ENCODE results near the gene POU5F1. TPM values are rescaled to one million over a fixed set of nuclear protein-coding genes. Genes with fewer than 3 reads are reported as not detected.
"Not testable (repeated sequence)": the region's sequence is repeated elsewhere in the genome, so short reads cannot be mapped to it uniquely, and the experiment has no call there.

The POU5F1 gene
- total RNA-seq, 2 experiments from 2014 or later = 0.22 to 0.34 TPM

- DNase-seq (no peak), ATAC-seq (ENCODE audit: low read depth) (no peak)
- Mint-ChIP-seq H3K9me3 (no peaks in the 10 kb centered on the region), H3K4me3 (no peak overlapping the region), H3K27ac (no peak overlapping the region), H3K4me1 (no peaks in the 10 kb centered on the region), H3K36me3 (no peaks in the 10 kb centered on the region), H3K27me3 (no peaks in the 10 kb centered on the region)
- POLR2A ChIA-PET = interaction anchor here (1.3 kb wide), 1 partner anchor 10 kb away, joined by 4 read pairs; no protein-coding TSS in a partner anchor
These were observed 1.2 kb downstream of the POU5F1 start for GRCh38 chr6:31169123-31169857.

- no peaks in the 10 kb centered on the region for H3K27me3 Mint-ChIP-seq
These were observed 1.9 kb downstream of the POU5F1 start for GRCh38 chr6:31168606-31169005.

GRCh38 chr6:31165986-31166385 is 4.5 kb downstream of the POU5F1 start:
- peaks cover 14% of the 10 kb centered on the region for H3K4me1 Mint-ChIP-seq
- DNase-seq = no peak
- H3K9me3 Mint-ChIP-seq = no peaks in the 10 kb centered on the region
- H3K27me3 Mint-ChIP-seq = no peaks in the 10 kb centered on the region
- H3K27ac Mint-ChIP-seq = no peak overlapping the region
- peaks cover 10% of the 10 kb centered on the region for H3K36me3 Mint-ChIP-seq
- ATAC-seq (ENCODE audit: low read depth) = no peak
- POLR2A ChIA-PET = interaction anchor here (1.1 kb wide), 1 partner anchor 8 kb away, joined by 3 read pairs; the partner anchor contains the start of genes CCHCR1 and TCF19
- no peak overlapping the region for H3K4me3 Mint-ChIP-seq

More at GRCh38 chr6:31168606-31169005, 1.9 kb downstream of the POU5F1 start:
- DNase-seq = no peak
- Mint-ChIP-seq H3K4me1 (no peaks in the 10 kb centered on the region), H3K36me3 (no peaks in the 10 kb centered on the region), H3K27ac (no peak overlapping the region), H3K4me3 (no peak overlapping the region), H3K9me3 (no peaks in the 10 kb centered on the region)
- no peak for ATAC-seq (ENCODE audit: low read depth)
- POLR2A ChIA-PET = no interaction called here

- H3K27me3 Mint-ChIP-seq; H3K9me3 Mint-ChIP-seq; H3K4me3 Mint-ChIP-seq; ATAC-seq (ENCODE audit: low read depth); H3K27ac Mint-ChIP-seq; DNase-seq; H3K36me3 Mint-ChIP-seq: not testable (repeated sequence)
- peaks cover 17% of the 10 kb centered on the region for H3K4me1 Mint-ChIP-seq
- POLR2A ChIA-PET = interaction anchor here (0.6 kb wide), 1 partner anchor 21 kb away, joined by 4 read pairs; no protein-coding TSS in a partner anchor
These were observed 5.2 kb downstream of the POU5F1 start for GRCh38 chr6:31165064-31165832.

- peaks cover 23% of the 10 kb centered on the region for H3K4me1 Mint-ChIP-seq
- H3K27me3 Mint-ChIP-seq; ATAC-seq (ENCODE audit: low read depth); H3K9me3 Mint-ChIP-seq; DNase-seq; H3K4me3 Mint-ChIP-seq; POLR2A ChIA-PET; H3K27ac Mint-ChIP-seq: not testable (repeated sequence)
- peaks cover 15% of the 10 kb centered on the region for H3K36me3 Mint-ChIP-seq
These were observed 5.9 kb downstream of the POU5F1 start for GRCh38 chr6:31164475-31165063.

- POLR2A ChIA-PET = no interaction called here
- peaks cover 16% of the 10 kb centered on the region for H3K36me3 Mint-ChIP-seq
- H3K4me3 Mint-ChIP-seq = no peak overlapping the region
- DNase-seq (no peak), ATAC-seq (ENCODE audit: low read depth) (no peak)
- H3K27me3 Mint-ChIP-seq = no peaks in the 10 kb centered on the region
- no peak overlapping the region for H3K27ac Mint-ChIP-seq
- H3K4me1 Mint-ChIP-seq = peaks cover 23% of the 10 kb centered on the region
- no peaks in the 10 kb centered on the region for H3K9me3 Mint-ChIP-seq
These were observed 6.6 kb downstream of the POU5F1 start for GRCh38 chr6:31163922-31164321.

GRCh38 chr6:31162463-31163165 is 7.9 kb downstream of the POU5F1 start:
- Mint-ChIP-seq H3K27ac (no peak overlapping the region), H3K36me3 (peaks cover 16% of the 10 kb centered on the region), H3K4me1 (peaks cover 25% of the 10 kb centered on the region), H3K9me3 (no peaks in the 10 kb centered on the region), H3K27me3 (no peaks in the 10 kb centered on the region), H3K4me3 (no peak overlapping the region)
- ATAC-seq (ENCODE audit: low read depth) (no peak), DNase-seq (no peak)
- POLR2A ChIA-PET = no interaction called here

GRCh38 chr6:31161216-31162126 is 9.0 kb downstream of the POU5F1 start:
- POLR2A ChIA-PET = interaction anchor here (0.6 to 1.2 kb wide), 2 partner anchors 322 to 448 kb away, joined by 3 read pairs; no protein-coding TSS in a partner anchor
- Mint-ChIP-seq H3K9me3 (no peaks in the 10 kb centered on the region), H3K36me3 (peaks cover 16% of the 10 kb centered on the region), H3K27me3 (no peaks in the 10 kb centered on the region), H3K4me3 (peak overlapping the region; percentile 44), H3K4me1 (peaks cover 29% of the 10 kb centered on the region), H3K27ac (no peak overlapping the region)
- no peak for DNase-seq
- ATAC-seq (ENCODE audit: low read depth) = no peak

GRCh38 chr6:31158863-31159855 is 11.3 kb downstream of the POU5F1 start:
- H3K9me3 Mint-ChIP-seq = no peaks in the 10 kb centered on the region
- ATAC-seq (ENCODE audit: low read depth) = peak; percentile 20
- H3K27me3 Mint-ChIP-seq = no peaks in the 10 kb centered on the region
- peaks cover 29% of the 10 kb centered on the region for H3K4me1 Mint-ChIP-seq
- POLR2A ChIA-PET = interaction anchor here (0.6 to 2.3 kb wide), 12 partner anchors 10 to 336 kb away, joined by 3 to 10 read pairs (median 4); partner anchors contain the start of gene VARS2
- peak overlapping the region; percentile 95 for H3K27ac Mint-ChIP-seq
- H3K36me3 Mint-ChIP-seq = peaks cover 23% of the 10 kb centered on the region
- peak; percentile 54 for DNase-seq
- peak overlapping the region; percentile 99 for H3K4me3 Mint-ChIP-seq

GRCh38 chr6:31158140-31158862 is 12.2 kb downstream of the POU5F1 start, which contains the start of gene TCF19:
TSS of gene TCF19 (plus strand) at chr6:31158589. CDS start at chr6:31159470, 881 bp downstream.
- DNase-seq = peak; percentile 99
- ATAC-seq (ENCODE audit: low read depth) = peak; percentile 92
- H3K4me1 Mint-ChIP-seq = peaks cover 29% of the 10 kb centered on the region
- peak within 1 kb of the TSS; percentile 95 for H3K27ac Mint-ChIP-seq
- H3K9me3 Mint-ChIP-seq = no peaks in the 10 kb centered on the region
- peaks cover 23% of the 10 kb centered on the region for H3K36me3 Mint-ChIP-seq
- no peaks in the 10 kb centered on the region for H3K27me3 Mint-ChIP-seq
- POLR2A ChIA-PET = interaction anchor here (0.6 to 2.3 kb wide), 11 partner anchors 8 to 541 kb away, joined by 3 to 10 read pairs (median 4); partner anchors contain the start of genes MRPS18B, PPP1R10 and VARS2
- H3K4me3 Mint-ChIP-seq = peak within 1 kb of the TSS; percentile 99

Measured in activated naive CD8-positive, alpha-beta T cell treated with anti-CD3 and anti-CD28 coated beads, Interleukin-2, amount 10 ng/mL, durations not matched to agents 7 days and 5 days (primary cell).